NCI-H146 treated with DMSO at 0.1 percent for 48 hours (cell line): ENCODE data around the gene KCNJ16.

Source experiments
- DNase-seq: peaks from one replicate; lab custom pipeline; 2025; ENCODE audit not compliant: unreplicated experiment; lab: John Stamatoyannopoulos, UW

The KCNJ16 gene

GRCh38 chr17:70095455-70095854 is 20.4 kb downstream of the KCNJ16 start:
- DNase-seq = no peak

DNA sequence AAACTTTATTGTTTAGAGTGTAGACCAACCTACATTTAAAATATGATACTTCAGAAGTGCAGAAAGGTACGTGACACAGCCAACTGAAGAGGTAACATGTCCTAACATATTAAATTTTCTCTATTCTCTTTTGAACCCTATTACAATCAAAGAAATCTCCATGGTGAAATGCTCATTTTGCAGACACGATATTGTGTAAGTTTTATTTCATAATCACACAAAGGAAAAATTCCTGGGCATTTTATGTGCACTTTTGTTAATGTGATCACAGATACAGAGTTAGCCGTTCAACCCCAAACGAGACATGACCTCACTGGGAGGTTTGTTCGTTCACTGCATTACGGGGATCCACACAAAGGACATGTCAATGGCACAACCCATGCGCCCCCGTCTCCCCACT is 21.8 kb downstream of the KCNJ16 start:
- no peak for DNase-seq

- DNase-seq = no peak
These were observed 23.0 kb downstream of the KCNJ16 start for GRCh38 chr17:70098030-70098429.

DNA sequence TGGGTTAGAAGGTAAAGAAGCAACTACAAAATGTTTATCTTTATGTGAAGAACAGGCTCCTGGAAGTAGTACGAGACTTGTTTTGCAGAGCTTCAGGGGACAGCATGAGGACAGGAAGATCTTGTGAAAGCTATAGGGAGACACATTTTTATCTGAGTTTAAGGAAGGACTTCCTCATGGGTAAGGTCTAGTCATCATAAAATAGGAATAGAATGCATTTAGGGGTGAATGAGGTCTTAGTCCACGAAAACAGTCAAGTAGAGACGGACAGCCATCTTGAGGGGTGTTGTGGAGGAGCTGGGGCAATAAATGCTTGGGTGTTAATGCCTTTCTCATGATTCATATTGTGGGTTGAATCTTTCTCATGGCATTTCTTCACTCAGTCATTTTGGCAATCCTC is 24.3 kb downstream of the KCNJ16 start:
- no peak for DNase-seq

- DNase-seq = no peak
These were observed 24.9 kb downstream of the KCNJ16 start for GRCh38 chr17:70099884-70100283.

GRCh38 chr17:70100983-70101382 is 26.0 kb downstream of the KCNJ16 start:
- no peak for DNase-seq

- DNase-seq = no peak
These were observed 27.5 kb downstream of the KCNJ16 start for GRCh38 chr17:70102531-70102930.

DNA sequence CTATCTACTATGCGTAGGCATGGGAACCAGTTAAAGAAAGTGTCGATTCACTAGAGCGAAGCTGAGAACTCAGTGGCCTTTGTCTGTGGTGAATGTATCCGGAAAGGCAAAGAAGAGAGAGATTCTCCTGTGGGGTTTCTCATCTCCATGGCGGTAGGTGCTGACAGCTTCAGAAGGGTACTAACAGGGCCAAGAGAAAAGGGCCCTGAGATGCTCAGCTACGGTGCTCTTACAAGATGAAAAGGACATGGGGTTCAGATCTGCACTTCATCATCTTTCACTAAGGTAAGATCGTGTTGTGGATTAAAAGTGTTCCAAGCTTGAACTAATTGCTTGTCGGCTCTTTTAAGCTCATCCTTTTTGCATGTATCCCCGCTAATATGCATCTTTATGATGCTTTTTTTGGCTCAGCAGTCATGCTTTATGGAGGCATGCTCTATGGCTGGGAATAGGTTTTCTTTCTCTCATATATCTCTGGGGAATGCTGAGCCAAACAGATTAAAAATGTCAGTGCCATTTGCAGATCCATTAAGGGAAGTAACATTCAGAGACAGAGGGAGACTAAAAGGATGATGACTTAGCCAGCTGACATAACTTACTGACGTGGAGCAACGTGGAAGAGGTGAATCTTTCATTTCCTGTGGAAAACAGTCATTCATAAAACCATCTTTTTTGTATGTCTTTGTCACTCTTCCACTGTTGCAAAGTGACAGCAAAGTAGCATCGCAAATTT is 29.9 kb downstream of the KCNJ16 start:
- no peak for DNase-seq

DNA sequence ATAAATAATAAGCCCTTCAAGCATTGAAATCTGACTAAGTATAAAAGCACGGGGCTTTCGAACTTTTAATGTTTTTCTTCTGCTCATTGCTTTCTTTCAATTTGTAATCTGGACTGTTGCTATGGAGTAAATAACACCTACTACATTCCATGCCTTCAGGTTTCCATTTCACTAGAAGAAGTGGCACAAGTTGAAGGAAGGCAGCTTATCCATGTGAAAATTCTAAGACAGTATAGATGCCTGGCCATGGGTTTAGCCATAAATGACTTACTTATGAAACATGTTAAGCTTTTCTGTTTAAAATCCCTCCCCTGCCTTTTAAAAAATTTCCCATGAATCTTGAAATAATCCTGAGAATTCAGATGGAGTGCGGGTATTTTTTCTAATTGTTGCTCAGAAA is 30.6 kb downstream of the KCNJ16 start:
- DNase-seq = no peak

DNA sequence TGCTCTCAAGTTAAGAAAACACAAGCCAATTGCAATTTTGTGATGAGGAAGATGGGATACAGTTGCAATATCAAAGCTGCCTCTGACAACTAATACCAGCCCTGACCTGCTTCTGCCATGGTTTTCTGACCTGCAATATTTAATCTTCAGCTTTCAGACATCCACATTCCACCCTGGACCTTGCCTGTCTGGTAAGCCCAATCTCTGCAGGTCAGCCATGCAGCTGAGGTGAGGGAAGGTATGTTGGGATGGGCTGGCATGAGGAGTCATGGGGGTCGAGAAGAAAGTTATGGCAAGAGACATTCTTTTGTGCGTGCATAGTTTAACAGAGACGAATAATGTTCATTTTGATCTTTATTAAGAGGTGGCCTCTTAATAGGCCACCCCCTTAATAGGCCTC is 31.5 kb downstream of the KCNJ16 start:
- DNase-seq = no peak

DNA sequence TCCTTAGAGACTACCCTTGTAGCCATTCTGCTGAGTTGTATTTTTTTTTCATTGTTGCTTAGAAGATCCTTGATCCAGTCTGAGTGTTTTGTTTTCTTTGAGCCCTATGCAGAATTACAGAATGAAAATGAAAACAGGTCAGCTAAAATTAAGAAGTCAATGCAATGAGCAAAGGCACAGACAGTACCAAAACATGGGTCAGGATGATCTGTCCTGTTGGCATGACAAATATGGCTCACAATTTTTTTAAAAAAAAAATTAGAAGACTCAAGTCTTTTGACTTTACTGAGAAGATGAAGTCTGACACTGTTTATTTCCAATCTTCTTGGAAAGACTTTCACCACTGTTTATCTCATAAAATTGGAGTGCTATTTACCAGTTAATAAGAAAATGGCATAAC is 32.4 kb downstream of the KCNJ16 start:
- no peak for DNase-seq

GRCh38 chr17:70107904-70108565 is 33.0 kb downstream of the KCNJ16 start:
- no peak for DNase-seq

DNA sequence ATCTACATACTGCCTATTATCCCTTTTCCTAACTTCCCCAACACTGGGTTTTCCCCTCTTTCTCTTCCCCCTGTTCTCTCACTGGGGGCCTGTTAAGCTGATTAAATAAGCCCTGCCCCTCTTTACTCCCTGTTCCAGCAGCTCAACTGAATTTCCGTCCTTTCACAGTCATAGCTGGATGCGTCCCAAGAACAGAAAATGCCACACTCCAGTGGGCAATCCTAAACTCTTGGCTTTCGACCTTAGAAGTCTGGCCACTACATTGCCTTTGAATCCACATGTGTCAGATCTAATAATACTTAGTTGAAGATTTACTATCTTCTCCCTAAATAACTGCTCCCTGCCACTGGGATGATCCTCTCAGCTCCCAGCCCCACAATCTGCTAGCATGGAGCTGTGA is 34.5 kb downstream of the KCNJ16 start:
- no peak for DNase-seq

- DNase-seq = no peak
These were observed 35.4 kb downstream of the KCNJ16 start for GRCh38 chr17:70110443-70110880.

DNA sequence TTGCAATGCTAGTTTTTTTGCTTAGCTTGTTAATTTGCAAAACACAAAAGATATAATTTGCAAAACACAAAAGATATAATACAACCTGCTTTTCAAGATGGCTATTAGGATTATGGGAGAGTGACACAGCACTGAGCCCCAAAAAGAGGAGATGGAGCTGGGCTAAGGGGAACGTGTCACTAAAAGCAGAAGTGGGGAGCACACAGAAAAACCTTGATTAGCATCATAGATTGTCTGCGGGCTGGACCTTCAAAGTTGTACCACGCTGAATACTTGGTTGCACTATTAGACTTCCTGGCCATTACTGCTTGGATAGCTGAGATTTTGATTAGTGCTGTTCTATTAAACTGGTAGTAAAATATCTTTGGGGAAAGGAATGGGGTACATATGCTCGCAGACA is 36.2 kb downstream of the KCNJ16 start:
- no peak for DNase-seq

DNA sequence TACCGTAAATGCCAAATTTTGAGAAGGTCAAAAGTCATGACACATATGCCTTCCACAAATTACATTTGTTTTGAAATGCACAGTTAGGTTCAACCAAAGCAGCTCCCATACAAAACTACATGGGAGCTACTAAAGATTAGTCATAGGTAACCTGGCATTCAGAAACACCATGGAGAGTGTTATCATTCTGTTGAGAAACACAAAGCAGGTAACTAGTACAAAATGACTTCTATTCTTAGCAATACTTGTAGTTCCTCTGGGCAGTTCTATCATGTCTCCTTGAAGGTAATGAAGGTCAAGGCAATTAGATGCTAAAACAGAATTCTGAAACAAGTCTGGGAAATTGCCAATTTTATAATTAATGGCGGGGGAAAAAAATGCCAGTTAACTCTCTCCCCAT is 39.4 kb downstream of the KCNJ16 start:
- DNase-seq = no peak

GRCh38 chr17:70115126-70115525 is 40.1 kb downstream of the KCNJ16 start:
- DNase-seq = no peak

GRCh38 chr17:70116919-70117318 is 41.9 kb downstream of the KCNJ16 start:
- no peak for DNase-seq

- no peak for DNase-seq
These were observed 44.5 kb downstream of the KCNJ16 start for GRCh38 chr17:70119545-70119944.

DNA sequence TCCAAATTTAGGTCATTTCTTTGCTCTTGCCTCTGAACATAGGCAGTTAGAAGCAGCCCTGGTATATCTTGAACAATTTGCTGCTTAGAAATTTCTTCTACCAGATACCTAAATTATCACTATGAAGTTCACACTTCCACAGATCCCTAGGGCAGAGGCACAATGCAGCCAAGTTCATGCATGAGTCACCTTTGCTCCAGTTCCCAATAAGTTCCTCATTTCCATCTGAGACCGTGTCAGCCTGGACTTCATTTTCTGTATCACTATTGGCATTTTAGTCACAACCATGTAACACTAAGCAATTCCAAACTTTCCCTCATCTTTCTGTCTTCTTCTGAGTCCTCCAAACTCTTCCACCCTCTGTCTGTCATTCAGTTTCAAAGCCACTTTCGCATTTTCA is 45.0 kb downstream of the KCNJ16 start:
- DNase-seq = no peak

GRCh38 chr17:70120425-70120824 is 45.4 kb downstream of the KCNJ16 start:
- no peak for DNase-seq

GRCh38 chr17:70121126-70121525 is 46.1 kb downstream of the KCNJ16 start:
- no peak for DNase-seq

- no peak for DNase-seq
These were observed 48.2 kb downstream of the KCNJ16 start for GRCh38 chr17:70123193-70123592.
